ENCODE measurements around the gene FXR2. TPM values are rescaled to one million over a fixed set of nuclear protein-coding genes. Genes with fewer than 3 reads are reported as not detected.

The FXR2 gene
- total RNA-seq, 1 donor from 2014 or later = 42.7 TPM

- H3K4me3 ChIP-seq = no peak overlapping the region
- no peak for DNase-seq (ENCODE audit: low spot score)
- no peak overlapping the region for H3K27ac ChIP-seq
- no peaks in the 10 kb centered on the region for H3K36me3 ChIP-seq
- H3K4me1 ChIP-seq = peaks cover 22% of the 10 kb centered on the region
- H2AFZ ChIP-seq (replicated peaks) = no peak overlapping the region
- no peaks in the 10 kb centered on the region for H3K27me3 ChIP-seq
- no peaks in the 10 kb centered on the region for H3K36me3 Mint-ChIP-seq
- H3K4me1 Mint-ChIP-seq = peaks cover 26% of the 10 kb centered on the region
- H3K79me2 ChIP-seq (ENCODE audit: low read depth) = no peaks in the 10 kb centered on the region
- peak overlapping the region; percentile 25 for H3K4me3 Mint-ChIP-seq
- H3K4me2 ChIP-seq = no peak overlapping the region
- no peaks in the 10 kb centered on the region for H3K9me3 ChIP-seq (ENCODE audit: low read depth)
- TF ChIP-seq EZH2 (IDR thresholded peaks at IDR 0.05) (no peak), CTCF (IDR thresholded peaks at IDR 0.05) (peak; percentile 40), EZH2phosphoT487 (IDR thresholded peaks at IDR 0.05) (no peak)
- no peak overlapping the region for H3K9ac ChIP-seq
- H3K27me3 Mint-ChIP-seq (ENCODE audit: insufficient read depth, low read depth) = peaks cover 6% of the 10 kb centered on the region
- H4K20me1 ChIP-seq (ENCODE audit: low read depth) = no peaks in the 10 kb centered on the region
- peaks cover 32% of the 10 kb centered on the region for H3F3A ChIP-seq (ENCODE audit: low read depth)
- no peaks in the 10 kb centered on the region for H3K9me3 Mint-ChIP-seq
- no peak overlapping the region for H3K27ac Mint-ChIP-seq
Observed at GRCh38 chr17:7555320-7555948, 59.3 kb downstream of the FXR2 start.

GRCh38 chr17:7553356-7553755 lies 61.3 kb downstream of the FXR2 start:
- H3K4me1 ChIP-seq = peaks cover 13% of the 10 kb centered on the region
- no peak overlapping the region for H3K9ac ChIP-seq
- no peak overlapping the region for H3K4me3 ChIP-seq
- H3F3A ChIP-seq (ENCODE audit: low read depth) = peaks cover 38% of the 10 kb centered on the region
- no peaks in the 10 kb centered on the region for H3K9me3 ChIP-seq (ENCODE audit: low read depth)
- H3K9me3 Mint-ChIP-seq = no peaks in the 10 kb centered on the region
- H3K27ac Mint-ChIP-seq = no peak overlapping the region
- H3K79me2 ChIP-seq (ENCODE audit: low read depth) = no peaks in the 10 kb centered on the region
- H3K4me3 Mint-ChIP-seq = peak overlapping the region; percentile 12
- H2AFZ ChIP-seq (replicated peaks) = no peak overlapping the region
- no peak overlapping the region for H3K4me2 ChIP-seq
- no peaks in the 10 kb centered on the region for H3K36me3 Mint-ChIP-seq
- TF ChIP-seq CTCF (IDR thresholded peaks at IDR 0.05) (no peak), EZH2phosphoT487 (IDR thresholded peaks at IDR 0.05) (no peak), EZH2 (IDR thresholded peaks at IDR 0.05) (no peak)
- H3K36me3 ChIP-seq = no peaks in the 10 kb centered on the region
- DNase-seq (ENCODE audit: low spot score) = no peak
- H3K27me3 Mint-ChIP-seq (ENCODE audit: insufficient read depth, low read depth) = peaks cover 16% of the 10 kb centered on the region
- peaks cover 8% of the 10 kb centered on the region for H3K27me3 ChIP-seq
- H3K27ac ChIP-seq = no peak overlapping the region
- peaks cover 15% of the 10 kb centered on the region for H3K4me1 Mint-ChIP-seq
- H4K20me1 ChIP-seq (ENCODE audit: low read depth) = no peaks in the 10 kb centered on the region

GRCh38 chr17:7552621-7553051 lies 62.1 kb downstream of the FXR2 start:
- no peak overlapping the region for H3K4me2 ChIP-seq
- H4K20me1 ChIP-seq (ENCODE audit: low read depth) = no peaks in the 10 kb centered on the region
- H3K79me2 ChIP-seq (ENCODE audit: low read depth) = no peaks in the 10 kb centered on the region
- no peak overlapping the region for H3K27ac ChIP-seq
- Mint-ChIP-seq H3K27me3 (ENCODE audit: insufficient read depth, low read depth) (peaks cover 20% of the 10 kb centered on the region), H3K9me3 (no peaks in the 10 kb centered on the region), H3K4me3 (no peak overlapping the region), H3K4me1 (peaks cover 14% of the 10 kb centered on the region), H3K27ac (no peak overlapping the region), H3K36me3 (no peaks in the 10 kb centered on the region)
- H3K27me3 ChIP-seq = peaks cover 15% of the 10 kb centered on the region
- H3K9ac ChIP-seq = no peak overlapping the region
- no peaks in the 10 kb centered on the region for H3K36me3 ChIP-seq
- DNase-seq (ENCODE audit: low spot score) = no peak
- H3F3A ChIP-seq (ENCODE audit: low read depth) = peaks cover 37% of the 10 kb centered on the region
- no peak overlapping the region for H3K4me3 ChIP-seq
- no peaks in the 10 kb centered on the region for H3K9me3 ChIP-seq (ENCODE audit: low read depth)
- no peak overlapping the region for H2AFZ ChIP-seq (replicated peaks)
- peaks cover 9% of the 10 kb centered on the region for H3K4me1 ChIP-seq
- TF ChIP-seq EZH2phosphoT487 (IDR thresholded peaks at IDR 0.05) = no peak
- no peak for TF ChIP-seq EZH2 (IDR thresholded peaks at IDR 0.05)
- no peak for TF ChIP-seq CTCF (IDR thresholded peaks at IDR 0.05)
